Cerebellar cortex (tissue), 1 donor: ENCODE results near the gene METTL25.

Source experiments
- DNase-seq: peaks from one replicate; pipeline ENCODE4 v3.0.0-alpha.2; 2015; ENCODE audit warnings: low spot score

Gene METTL25

DNA sequence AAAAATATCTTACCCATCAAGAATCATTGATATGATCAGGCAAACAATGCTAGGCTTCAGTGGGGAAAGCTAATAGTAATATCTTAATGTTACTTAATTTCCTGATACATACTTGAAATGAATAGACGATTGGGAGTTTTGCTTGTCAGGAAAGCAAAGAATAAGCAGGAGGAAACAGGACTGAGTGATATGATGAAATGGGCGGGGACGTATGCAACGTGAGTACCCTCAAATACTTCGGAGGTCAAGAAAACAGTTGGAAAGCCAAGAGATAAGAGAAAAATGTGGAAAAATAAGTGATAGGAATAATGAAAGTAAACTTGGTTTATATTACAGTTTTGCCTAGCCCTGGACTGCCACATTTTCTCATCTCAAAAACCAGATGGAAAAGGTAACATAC is 49.2 kb downstream of the METTL25 start:
- no peak for DNase-seq

DNA sequence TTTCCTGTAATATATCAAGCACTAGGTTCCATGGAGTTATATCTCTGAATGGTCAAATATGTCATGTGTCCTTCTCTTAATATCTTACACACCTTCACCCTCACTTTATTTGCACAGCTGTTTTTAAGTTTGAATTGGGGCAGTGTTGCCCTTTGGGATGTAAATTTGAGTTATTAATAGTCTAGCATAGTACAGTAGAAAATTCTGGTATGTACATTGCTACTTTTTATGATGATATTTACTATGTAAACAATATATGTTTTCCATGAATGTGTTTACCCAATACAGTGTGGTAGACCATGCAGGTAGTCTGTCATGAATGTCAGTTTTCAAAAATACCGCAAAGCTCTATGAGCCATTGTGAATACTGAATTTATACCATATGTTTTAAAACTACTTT is 50.5 kb downstream of the METTL25 start:
- DNase-seq, result no peak

- DNase-seq, result no peak
These were observed 53.4 kb downstream of the METTL25 start for GRCh38 chr12:82411546-82412230.

DNA sequence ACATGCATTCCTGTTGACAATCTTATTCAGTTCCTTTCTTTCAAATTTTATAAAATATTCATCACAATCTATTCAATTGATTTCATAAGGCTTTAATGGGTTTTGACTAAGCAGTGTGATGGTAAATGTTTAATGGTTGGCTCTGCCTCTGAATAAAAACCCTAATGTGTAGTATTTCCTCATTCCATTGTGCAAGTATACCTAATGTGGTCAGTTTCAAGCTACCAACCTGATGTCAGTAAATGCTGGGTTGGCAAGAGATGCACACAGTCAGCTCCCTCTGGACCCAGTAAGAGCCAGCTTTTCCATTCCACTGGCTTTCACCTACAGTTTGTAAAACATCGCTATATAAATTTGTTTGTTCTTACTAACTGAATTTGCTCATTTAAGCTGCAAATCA is 53.9 kb downstream of the METTL25 start:
- DNase-seq, result no peak

- DNase-seq, result no peak
These were observed 55.7 kb downstream of the METTL25 start for GRCh38 chr12:82414044-82414443.

DNA sequence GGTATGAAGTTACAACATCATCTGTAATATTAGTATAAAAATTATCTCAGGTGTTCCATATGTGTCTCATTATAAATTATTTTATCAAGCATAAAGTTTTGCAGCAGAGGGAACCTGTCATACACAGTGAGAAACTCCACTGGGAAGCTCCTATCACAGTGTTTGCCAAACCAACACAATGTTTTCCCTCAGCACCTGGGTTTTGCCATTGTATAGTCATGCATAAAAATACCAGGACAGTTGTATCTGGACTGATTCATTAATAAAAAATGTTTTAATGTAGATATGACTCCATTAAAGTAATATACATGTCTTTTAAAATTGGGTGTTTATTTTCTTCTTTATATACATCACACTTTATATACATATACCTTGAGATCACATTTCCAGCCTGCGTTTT is 56.6 kb downstream of the METTL25 start:
- no peak for DNase-seq

GRCh38 chr12:82415402-82415801 is 57.1 kb downstream of the METTL25 start:
- no peak for DNase-seq

DNA sequence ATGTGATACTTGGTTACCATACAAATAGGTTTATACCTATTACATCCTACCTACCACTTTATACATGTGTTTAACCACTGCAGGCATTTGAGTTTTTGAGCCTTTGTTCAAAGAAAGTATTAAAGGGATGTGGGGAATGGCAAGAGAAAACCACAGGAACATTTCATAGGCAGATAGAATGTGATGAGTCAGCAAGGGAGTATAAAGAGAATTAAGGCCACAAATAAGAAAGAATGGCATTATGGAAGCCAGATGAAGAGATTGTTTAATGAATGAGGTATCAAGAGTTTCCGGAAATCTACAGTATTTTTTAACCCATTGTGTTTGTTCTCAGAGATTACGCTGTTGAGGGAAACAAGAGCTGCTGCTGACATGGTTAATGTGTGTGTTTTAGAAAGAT is 66.9 kb downstream of the METTL25 start:
- DNase-seq, result no peak

GRCh38 chr12:82426081-82426480 is 67.8 kb downstream of the METTL25 start:
- no peak for DNase-seq

DNA sequence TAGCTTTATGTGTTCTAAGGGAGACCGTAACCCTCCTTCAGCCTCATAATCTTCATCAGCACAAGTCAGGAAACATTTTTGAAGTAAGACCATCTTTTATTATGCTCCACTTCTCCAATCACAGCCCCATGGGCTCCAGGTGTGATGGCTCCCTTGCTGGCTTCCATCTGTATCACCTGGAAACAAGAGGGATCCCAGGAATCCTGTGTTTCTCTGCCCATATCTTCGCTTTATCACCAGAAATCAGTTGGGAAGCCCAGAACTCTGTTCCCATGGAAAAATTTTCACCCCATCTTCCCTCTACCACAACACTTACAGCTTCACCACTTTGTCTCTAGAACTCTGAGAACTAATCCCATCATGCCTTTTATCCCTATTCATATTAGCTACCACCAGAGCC is 68.3 kb downstream of the METTL25 start:
- DNase-seq, result no peak

- no peak for DNase-seq
These were observed 72.3 kb downstream of the METTL25 start for GRCh38 chr12:82430541-82431145.

- no peak for DNase-seq
These were observed 76.1 kb downstream of the METTL25 start for GRCh38 chr12:82434392-82434911.

DNA sequence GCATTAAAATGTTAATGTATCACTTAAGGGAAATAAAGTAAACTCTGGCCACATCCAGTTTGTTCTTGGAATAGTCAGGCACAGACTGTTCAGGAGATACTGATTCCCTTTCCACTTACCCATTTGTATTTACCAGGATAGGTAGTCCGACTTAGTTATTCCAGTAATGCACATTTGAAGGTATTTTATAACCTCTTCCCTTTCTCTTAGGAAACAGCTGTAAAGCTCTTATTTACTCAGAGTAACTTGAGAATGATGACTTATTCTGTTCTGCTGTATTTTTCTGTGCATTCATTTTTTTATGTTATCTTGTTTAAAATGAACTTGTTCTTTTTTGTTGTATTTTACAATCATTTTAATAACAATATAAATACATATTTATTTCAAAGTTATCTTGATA is 78.0 kb downstream of the METTL25 start:
- DNase-seq, result no peak

- DNase-seq, result no peak
These were observed 79.4 kb downstream of the METTL25 start for GRCh38 chr12:82437744-82438143.

GRCh38 chr12:82438356-82438755 is 80.0 kb downstream of the METTL25 start:
- no peak for DNase-seq

DNA sequence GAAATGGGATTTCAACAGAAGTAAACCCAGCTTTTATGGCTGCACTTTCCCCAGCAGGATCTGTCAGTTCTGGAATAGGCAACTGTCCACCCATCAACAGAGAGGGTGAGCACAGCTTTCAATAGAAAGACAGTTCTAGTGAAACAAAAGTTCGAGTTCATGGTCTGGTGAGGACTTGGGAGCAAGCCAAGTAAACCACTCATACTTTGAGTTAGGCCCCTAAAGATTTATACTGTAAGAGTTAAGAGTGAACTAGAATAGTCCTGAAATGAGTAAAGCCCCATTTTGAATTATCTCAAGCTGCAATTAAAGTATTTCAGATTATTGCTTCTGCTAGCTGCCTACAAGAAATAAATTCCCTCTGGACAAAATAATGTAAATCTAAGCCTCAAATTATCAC is 82.6 kb downstream of the METTL25 start:
- no peak for DNase-seq

DNA sequence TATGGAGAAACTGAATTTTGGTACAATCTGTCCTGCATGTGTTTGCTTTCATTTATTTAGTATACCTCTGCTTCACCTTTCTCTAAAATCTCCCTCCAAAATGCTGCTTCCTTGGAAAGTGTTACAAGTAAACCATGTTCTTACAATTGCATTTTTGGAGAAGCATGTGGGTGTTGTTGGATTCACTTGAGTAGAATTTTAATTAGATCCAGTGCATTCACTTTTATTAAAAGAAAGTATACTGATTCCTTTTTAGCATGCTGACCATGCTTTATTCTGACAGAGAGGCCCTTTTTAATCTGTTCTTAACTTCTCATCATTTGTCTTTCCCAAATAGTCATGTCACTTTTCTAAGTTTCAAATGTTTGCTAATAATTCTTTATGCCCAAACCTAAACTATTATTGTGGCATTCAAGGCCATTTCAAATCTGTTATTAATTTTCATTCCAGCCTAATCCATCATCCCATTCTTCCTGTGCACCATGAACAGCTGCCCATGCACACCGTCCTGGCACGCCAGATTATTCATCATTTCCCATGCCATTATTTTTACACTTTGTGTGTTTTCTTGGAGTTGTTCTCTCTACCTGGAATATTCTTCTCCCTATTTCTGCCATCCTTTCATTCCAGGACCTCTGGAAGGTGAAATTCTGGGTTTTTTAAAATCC is 90.7 kb downstream of the METTL25 start:
- no peak for DNase-seq

- DNase-seq, result no peak
These were observed 98.3 kb downstream of the METTL25 start for GRCh38 chr12:82456633-82457032.

GRCh38 chr12:82458101-82458500 is 99.8 kb downstream of the METTL25 start:
- DNase-seq, result no peak

GRCh38 chr12:82461393-82461792 is 103.1 kb downstream of the METTL25 start:
- DNase-seq, result no peak

- no peak for DNase-seq
These were observed 103.5 kb downstream of the METTL25 start for GRCh38 chr12:82461836-82462235.

DNA sequence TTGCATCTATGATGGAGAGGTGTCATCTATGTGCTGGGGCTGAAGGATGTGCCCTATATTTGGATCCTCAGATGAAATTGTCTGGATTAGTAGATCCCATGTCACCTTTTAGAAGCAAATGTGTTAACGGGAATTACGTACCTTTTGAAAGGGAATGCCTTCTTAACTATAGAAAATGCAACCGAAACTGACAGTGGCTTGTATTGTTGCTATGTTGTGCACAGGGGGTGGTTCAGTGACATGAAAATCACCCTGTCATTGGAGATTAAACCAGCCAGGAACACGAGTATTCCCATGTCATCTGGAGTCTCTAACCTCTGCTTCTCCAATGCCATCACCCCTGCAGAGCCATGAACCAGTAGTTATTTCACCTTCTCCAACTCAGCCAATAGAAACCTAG is 110.2 kb downstream of the METTL25 start:
- DNase-seq, result no peak

GRCh38 chr12:82470906-82471512 is 112.7 kb downstream of the METTL25 start:
- no peak for DNase-seq
